CD4-positive, alpha-beta T cell treated with Interleukin-6 at 100 ng/mL for 8 hours (primary cell): ENCODE measurements around the gene TULP4.

Source experiments
- DNase-seq: peaks from one replicate; pipeline ENCODE4 v3.0.0-alpha.2; 2020; ENCODE audit warnings: mixed read lengths, low spot score

TULP4 gene

DNA sequence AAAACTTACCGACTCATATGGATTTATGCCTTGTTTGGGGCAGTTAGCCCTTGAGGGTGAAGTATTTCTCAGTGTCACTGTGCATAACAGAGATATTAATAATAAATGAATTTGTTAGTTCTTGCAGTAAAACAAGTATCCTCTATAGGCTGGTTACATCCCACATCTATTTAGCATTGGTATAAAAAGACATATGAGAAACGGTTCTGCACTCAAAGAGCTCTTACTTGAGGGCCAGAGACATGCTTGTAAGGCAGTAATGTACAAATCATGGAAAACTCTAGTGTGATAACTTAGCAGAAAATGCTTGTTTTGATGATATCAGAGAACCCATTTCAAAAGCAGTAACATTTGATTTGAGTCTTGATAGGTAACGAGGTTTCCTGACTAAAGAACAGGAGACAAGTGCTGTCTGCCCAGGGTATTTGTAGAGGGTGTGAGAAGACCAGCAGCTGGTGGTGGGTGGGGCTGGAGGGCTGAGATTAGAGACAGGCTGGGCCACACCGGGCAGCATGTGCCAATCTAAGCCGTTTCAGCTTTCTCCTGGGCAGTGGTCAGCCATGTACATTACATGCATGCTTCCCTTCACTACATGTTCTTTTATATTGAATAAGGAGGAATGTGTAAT is 46.3 kb downstream of the TULP4 start:
- DNase-seq, result no peak

DNA sequence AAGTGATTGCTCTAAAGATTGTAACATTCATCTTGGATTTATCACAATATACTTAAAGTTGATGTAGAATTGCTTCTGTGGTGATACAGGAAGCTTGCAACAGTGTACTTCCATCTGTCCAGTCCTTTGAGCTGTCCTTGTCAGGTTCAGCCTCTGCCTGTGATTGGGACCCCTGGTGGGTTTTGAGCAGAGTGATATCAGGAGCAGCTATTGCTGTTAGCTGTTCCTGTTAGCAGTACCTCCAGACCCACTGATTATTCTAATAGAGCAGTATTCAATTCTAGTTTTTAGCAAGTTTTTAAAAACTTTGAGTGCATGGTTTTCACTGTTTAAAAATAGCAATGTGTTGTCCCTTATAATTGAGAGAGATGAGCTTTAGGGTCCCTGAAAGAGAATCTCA is 48.8 kb downstream of the TULP4 start:
- no peak for DNase-seq

DNA sequence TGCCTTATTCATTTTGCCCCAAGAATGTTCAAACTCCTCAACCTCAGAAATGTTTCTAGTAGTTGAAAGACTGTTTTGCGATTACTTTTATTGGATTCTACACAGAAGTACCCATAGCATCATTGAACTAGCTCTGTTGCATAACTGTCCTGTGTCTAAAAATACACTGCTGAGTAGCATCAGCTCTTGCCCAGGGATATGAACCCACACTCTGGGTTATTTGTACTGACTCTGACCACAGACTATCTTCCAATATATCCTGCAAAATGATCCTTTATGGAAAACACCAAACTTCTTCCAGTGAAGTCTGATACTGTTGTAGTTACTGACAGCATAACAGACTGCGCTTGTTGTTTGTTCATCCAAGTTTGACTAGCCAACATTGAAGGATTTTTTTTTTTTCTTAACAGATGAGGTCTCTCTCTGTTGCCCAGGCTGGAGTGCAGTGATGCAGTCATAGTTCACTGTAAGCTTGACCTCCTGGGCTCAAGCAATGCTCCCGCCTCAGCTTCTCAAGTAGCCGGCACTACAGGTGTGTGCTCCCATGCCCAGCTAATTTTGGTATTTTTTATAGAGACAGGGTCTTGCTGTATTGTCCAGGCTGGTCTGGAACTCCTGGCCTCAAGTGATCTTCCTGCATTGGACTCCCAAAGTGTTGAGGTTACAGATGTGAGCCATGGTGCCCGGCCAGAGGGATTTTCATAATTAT is 49.9 kb downstream of the TULP4 start:
- DNase-seq, result no peak

DNA sequence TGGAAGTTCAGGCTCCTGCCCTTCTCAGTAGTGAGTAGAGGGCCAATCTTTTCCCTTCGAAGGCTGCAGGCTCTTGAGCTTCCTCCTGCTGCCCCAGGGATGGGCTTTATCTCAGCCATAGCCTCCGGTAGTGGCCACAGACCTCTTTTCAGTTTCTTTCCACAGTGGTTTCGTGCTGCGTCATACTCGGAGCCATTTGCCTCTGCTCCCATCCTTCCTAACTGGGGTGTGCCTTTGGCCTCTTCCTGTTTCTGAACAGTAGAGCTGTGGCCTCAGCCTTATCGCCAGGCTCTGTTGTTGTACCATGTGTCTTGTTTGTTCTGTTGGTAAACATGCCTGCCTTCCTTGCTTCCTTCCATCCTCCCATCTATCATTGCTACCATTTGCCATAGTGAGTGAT is 54.1 kb downstream of the TULP4 start:
- no peak for DNase-seq

DNA sequence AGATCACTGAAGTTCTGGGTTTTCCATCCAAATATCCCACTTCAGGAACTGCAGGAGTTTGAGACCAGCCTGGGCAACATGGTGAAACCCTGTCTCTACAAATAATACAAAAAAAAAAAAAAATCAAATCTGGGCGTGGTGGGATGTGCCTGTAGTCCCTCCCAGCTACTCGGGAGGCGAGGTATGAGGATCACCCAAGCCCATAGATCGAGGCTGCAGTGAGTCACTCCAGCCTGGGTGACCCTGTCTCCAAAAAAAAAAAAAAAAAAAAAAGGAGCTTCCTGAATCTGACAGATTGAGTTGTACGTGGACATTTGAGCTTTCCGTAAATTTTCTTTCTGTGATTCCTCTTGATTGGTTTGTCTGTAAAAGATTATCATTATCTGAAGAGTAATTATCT is 55.6 kb downstream of the TULP4 start:
- no peak for DNase-seq

DNA sequence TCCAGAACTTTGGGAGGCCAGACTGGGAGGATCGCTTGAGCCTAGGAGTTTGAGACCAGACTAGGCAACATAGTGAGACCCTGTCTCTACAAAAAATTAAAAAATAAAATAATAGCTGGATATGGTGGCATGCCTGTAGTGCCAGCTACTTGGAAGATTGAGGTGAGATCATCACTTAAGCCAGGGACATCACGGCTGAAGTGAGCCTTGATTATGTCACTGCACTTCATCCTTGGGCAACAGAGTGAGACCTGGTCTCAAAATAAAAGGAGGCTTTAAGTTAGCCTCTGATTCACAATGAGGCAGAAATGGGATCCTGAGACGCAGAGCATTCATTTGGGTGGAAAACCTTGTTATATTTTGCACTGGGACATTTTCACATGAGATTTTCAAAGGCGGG is 57.0 kb downstream of the TULP4 start:
- no peak for DNase-seq

DNA sequence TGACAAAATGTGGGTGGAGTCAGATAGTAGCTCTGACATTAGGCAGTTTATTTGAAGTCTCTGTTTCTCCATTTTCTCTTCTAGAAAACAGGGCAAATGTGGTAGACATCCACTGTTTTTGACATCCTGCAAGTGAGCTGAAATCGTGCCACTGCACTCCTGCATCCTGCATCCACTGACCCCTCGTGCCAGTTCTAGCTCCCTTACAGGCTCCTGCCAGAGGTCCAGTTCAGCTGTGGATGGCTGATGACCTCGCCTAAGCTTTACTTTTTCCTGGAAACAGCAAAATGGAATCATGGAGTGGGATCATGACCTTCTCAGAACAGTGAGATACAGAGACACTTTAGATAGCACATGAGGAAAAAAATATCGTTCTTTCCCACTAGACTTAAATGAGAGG is 58.5 kb downstream of the TULP4 start:
- no peak for DNase-seq

DNA sequence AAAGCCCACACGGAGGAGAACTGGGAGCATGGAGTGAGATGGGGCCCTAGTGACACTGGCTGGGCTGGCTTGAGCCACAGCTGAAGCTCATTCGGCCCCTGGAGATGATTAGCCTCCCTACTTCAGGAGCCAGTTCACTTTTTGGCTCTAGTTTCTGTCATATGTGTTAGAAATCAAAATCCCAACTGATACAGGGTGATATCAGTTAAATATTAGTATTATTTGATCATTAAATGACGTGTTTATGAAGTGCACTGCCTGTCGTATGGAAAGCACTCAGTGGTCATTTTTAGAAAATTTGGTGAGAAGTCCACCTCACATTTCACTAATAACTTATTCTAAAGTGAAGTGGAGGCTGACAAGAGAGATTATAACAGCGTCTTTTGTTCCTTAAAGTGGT is 59.0 kb downstream of the TULP4 start:
- DNase-seq, result no peak

DNA sequence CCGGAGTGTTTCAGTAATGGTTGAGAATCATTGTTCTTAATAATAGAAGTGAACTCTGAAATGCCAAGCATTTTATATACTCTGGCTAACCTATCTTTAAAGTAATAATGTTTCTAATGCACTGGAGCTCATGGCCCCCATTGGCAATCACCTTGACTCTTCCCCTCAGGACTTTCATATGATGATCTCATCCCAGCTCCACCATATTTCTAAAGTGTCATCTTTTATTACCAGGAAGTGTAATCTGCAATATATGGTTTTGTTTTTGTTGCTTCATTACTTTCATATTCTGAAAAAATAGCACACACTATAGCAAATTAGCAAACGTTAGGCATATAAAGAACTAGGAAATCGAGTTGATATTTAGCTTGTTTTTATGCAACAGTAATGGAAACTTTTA is 60.3 kb downstream of the TULP4 start:
- no peak for DNase-seq

DNA sequence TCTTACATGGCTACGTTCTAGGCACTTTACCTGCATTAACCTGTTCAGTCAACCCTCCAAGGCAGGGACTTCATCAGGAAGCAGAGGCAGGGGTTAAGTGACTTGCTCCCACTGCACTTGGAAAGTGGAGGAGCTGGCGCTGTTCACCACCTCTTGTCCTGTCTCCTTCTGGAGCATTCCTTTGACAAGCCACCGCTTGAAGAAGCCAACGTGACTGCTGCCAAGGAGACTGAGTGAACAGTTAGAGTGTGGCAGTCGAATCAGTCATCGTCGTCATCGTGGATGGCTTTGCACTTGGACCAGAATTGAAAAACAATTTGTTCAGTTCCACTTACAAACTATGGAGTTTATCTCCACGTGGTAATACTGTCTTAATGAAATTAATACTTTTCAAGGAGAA is 60.9 kb downstream of the TULP4 start:
- DNase-seq, result no peak

DNA sequence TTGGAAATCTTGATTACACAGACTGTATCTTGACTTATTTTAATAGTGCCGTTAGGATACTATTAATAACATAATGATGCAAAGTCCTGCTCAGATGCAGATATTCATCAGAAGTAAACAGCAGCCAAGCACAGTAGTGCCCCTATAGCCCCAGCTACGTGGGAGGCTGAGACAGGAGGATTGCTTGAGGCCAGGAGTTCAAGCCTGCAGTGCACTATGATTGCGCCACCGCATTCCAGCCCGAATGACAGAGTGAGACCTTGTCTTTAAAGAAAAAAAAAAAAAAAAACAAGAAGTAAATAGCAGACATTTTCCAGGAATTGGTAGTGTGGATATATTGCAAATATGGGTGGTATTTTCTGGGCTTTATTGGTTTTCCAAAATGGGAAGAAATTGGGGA is 61.8 kb downstream of the TULP4 start:
- DNase-seq, result no peak

DNA sequence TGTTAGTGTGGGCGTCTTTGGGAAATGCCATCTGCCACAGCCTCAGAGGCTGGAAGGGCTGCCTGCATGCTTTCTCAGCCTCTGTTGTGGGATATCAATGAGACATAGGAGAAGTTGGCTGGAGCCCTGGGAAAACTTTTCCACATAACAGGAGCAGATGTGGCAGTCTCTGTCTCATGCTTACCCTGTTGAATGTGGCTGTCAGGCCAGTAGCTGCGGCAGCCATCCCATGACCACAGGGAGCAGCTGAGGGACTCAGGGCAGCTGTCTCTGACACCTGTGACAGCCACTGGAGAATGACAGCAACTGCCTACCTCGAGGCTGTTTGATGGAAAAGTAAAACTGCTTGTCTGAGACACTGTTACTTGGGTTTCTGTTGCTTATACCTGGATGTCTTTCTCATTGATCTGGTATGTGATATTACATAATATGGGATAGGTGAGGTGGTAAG is 64.4 kb downstream of the TULP4 start:
- no peak for DNase-seq

DNA sequence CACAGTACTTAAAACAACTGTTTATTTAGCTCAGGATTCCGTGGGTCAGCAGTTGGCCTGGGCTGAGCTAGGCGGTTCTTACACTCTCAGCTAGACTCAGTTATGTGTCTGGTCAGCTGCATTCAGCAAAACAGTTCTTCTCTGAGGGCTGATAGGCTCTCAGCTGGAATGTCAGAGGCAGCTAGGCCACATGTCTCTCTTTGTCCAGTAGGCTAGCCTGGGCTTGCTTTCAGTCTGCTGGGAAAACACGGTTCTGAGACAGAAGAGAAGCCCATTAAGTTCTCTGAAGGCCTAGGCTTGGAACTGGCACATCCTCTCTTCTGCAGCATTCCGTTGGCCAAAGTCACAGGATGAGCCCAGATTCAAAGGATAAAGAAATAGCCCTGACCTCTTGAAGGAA is 65.6 kb downstream of the TULP4 start:
- no peak for DNase-seq

DNA sequence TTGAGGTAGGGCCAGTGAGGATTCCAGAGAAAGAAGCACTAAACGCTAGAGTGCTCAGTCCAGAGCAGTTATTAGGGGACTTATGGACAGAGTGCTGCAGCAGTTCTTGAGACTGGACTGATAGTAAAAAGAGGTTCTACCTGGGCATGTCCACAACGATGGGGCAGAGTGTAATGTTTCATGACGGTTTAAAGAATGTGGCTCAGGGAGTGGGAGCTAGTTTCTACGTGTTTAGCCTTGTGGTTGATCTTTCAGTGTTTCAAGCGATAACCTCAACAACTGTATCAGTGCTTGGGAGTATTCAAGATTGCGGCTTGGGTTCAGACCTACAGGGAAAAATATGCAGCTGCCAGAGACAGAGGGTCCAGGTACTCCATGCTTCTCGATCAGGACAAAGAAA is 67.1 kb downstream of the TULP4 start:
- DNase-seq, result no peak

DNA sequence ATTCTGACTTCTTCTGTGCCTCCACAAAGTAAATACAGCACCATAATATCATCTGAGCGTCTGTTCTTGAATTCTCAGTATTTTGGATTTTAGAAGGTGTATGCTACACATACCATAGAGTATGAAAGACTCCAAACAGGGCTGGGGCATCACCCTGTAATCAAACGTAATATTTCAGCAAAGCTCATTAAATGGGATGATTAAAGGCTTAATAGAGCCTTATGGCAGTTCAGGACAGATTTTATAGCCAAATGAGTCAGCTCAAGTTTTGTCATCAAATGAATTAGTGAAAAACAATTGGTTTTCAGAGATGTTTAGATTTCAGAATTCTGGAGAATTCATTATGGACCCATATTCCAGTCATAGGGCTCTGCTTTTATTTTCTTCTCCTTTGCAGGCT is 68.9 kb downstream of the TULP4 start:
- DNase-seq, result no peak

DNA sequence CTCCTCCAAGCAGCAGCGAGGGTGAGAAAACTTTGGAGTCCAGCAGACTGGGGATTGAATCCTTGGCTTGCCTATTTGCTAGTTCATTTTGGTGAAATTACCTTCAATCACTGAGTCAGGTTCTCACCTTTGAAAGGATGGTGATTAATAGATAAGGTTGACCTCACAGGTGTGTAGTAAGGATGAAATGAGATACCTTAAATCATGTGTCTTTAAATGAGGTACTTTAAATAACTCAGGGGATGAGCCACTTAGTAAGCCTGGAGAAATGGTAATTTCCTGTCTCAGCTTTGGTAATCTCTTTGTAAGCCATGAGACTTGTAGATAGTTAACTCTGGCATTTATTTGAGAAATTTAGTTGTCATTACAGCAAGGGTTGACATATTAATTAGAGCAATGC is 70.2 kb downstream of the TULP4 start:
- DNase-seq, result no peak

DNA sequence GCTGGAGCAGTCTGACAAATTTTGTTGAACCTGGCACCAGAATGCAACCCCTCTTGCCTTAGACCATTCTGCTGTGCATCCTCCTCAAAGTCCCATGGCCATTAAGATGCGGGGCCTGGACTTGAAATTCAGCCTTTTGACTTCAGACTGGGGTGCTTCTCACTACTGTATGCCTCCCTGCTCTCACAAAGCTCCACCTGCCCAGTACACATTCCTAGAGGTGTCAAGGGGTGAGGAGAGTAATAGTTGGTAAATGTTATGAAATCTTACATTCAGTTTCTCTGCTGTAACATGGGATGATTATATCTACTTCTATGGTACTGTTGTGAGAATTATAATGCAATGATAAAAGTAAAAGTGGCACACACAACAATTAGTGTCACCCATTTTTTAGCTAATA is 70.8 kb downstream of the TULP4 start:
- no peak for DNase-seq

DNA sequence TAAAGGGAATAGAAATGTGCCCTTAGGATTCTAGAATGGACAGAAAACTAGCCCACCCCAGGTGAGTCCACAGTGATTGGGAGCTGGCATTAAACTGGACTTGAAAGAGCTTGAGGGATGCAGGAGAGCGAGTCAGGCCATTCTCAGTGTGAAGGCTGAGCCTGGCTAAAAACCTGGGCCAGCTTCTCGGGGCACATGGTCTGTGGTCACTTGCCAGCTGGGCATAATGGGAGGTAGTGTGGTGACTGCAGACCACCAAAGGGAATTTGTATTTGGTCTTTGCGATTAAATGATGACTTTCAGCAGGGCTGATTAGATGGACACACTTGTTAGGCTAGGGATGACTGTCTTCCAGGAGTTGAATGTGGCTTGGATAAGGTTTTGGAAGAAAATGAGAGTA is 71.3 kb downstream of the TULP4 start:
- no peak for DNase-seq

DNA sequence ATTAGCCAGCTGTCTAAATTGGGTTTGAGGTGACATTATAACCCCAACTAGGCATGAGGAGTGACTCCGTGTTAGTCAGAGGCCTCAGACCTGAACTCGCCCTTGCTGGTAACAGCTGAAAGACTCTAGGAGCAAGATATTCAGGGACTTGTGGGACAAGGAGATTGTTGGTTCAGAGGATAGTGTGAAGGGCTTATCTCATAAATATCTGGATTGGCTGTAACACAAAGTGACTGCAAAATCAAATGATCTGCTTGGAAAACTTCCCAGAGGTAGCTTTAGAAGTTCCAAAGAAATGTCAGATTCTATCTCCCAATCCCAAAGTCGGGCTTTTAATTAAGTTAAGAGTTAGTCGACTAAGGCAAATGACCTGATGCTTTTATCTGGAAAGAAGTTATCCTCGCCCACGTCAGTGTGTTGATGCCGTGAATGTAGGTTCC is 72.4 kb downstream of the TULP4 start:
- no peak for DNase-seq

DNA sequence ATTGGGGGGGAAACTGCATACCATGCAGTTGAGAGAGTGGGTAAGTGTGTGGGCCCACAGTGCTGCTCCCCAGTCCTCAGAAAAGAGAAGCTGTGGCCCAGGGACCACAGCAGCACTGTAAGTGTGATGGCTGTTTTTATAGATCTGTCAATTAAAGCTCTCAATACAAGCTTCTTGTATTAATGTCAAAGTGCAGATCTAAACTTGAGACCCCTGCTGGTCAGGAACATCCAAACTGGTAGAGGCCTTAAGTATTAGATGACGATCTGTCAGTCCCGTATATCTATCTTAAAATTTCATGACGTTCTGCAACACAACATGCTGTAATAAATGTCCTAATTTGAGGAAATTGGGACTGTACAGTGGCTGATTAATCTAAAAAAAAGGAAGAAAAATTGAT is 74.8 kb downstream of the TULP4 start:
- DNase-seq, result peak; percentile 8

DNA sequence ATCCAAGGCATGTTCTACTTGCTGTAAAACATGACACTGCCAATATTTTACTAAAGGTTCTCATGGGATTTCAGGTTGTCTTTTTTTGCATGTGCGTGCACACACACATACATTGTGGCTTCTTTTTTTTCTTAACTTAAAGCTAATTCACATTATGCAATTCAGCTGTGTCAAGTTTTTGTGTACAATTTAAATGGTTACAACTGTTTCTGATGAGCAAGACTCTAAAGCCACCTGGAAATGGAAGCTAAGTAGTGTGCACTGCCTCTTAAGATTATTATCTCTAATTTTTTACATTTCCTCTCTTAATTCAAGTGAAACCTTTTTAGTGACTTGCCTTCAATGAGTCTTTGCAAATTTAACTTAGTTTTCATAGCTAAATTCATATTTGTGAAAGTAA is 75.3 kb downstream of the TULP4 start:
- DNase-seq, result no peak

DNA sequence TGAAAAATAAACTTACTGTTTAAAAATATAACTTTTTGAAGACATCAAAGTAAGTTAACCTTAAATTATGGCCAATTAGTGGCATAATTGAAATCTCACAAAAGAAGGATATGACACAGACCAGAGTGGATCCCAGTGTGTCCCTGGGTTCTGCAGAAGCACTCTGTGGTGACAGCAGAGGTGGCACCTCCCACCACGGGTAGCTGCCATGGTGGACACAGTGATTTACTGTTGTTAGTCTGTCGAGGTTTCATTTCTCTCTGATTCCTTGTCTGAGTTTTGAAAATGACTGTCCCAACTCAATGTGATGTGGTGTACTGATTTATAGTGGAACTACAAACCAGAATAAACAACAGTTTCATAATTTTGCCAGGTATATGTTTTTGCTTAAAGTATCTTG is 76.5 kb downstream of the TULP4 start:
- no peak for DNase-seq

DNA sequence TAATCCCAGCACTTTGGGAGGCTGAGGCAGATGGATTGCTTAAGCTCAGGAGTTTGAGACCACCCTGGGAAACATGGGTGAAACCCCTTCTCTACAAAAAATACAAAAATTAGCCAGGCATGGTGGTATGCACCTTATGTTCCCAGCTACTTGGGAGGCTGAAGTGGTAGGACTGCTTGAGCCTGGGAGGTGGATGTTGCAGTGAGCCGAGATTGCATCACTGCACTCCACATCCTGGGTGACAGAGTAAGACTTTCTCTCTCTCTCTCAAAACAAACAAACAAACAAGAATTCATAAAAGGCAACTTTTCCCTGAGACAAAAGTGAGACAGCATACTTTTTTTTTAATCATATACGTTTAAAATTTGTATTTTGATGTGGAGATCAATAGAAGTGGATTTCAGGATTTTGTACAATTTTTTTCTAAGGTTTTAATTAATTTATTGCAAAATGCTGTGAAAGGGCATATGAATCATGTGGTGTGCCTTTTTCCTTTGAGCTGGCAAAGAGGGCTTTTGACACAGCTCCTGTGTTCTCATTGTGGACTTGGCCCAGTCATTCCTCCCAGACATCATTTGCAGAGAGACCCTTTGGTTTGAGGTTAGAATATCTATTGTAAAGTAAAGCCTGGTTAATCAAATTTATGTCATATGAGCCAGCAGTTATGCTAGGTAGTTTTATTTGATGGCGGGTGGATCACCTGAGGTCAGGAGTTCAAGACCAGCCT is 77.1 kb downstream of the TULP4 start:
- DNase-seq, result no peak
